ENCODE data around the gene IL20RA. TPM values are rescaled to one million over a fixed set of nuclear protein-coding genes. Genes with fewer than 3 reads are reported as not detected.
"Not testable (repeated sequence)": the region's sequence is repeated elsewhere in the genome, so short reads cannot be mapped to it uniquely, and the experiment has no call there.

The IL20RA gene
- total RNA-seq, 1 donor from 2014 or later: 9.9 TPM

- Histone ChIP-seq H3K36me3 (ENCODE audit: control insufficient read depth in 3 of 3, insufficient read depth in 3 of 3, low read length in 3 of 3) (no peaks in the 10 kb centered on the region), H3K9me3 (ENCODE audit: control insufficient read depth in 3 of 3, low read length in 3 of 3) (no peaks in the 10 kb centered on the region), H3K9ac (ENCODE audit: low read depth in 1 of 3, low read length in 3 of 3) (no peak overlapping the region), H3K27ac (ENCODE audit: low read depth, low read length) (no peak overlapping the region), H3K27me3 (ENCODE audit: control insufficient read depth in 3 of 3, insufficient read depth in 3 of 3, low read length in 3 of 3) (no peaks in the 10 kb centered on the region), H3K4me3 (ENCODE audit: low read length in 3 of 3) (no peak overlapping the region), H3K4me1 (ENCODE audit: control insufficient read depth in 3 of 3, insufficient read depth in 3 of 3, low read length in 3 of 3) (no peaks in the 10 kb centered on the region)
These were observed 35.9 kb upstream of the IL20RA start for GRCh38 chr6:137080711-137081110.

- Histone ChIP-seq H3K4me3 (ENCODE audit: low read length in 3 of 3) (no peak overlapping the region), H3K9ac (ENCODE audit: low read depth in 1 of 3, low read length in 3 of 3) (no peak overlapping the region), H3K36me3 (ENCODE audit: control insufficient read depth in 3 of 3, insufficient read depth in 3 of 3, low read length in 3 of 3) (no peaks in the 10 kb centered on the region), H3K9me3 (ENCODE audit: control insufficient read depth in 3 of 3, low read length in 3 of 3) (no peaks in the 10 kb centered on the region), H3K4me1 (ENCODE audit: control insufficient read depth in 3 of 3, insufficient read depth in 3 of 3, low read length in 3 of 3) (no peaks in the 10 kb centered on the region), H3K27me3 (ENCODE audit: control insufficient read depth in 3 of 3, insufficient read depth in 3 of 3, low read length in 3 of 3) (no peaks in the 10 kb centered on the region), H3K27ac (ENCODE audit: low read depth, low read length) (no peak overlapping the region)
These were observed 31.7 kb upstream of the IL20RA start for GRCh38 chr6:137076277-137077068.

- H3K9me3 ChIP-seq (ENCODE audit: control insufficient read depth in 3 of 3, low read length in 3 of 3); H3K4me1 ChIP-seq (ENCODE audit: control insufficient read depth in 3 of 3, insufficient read depth in 3 of 3, low read length in 3 of 3); H3K4me3 ChIP-seq (ENCODE audit: low read length in 3 of 3); H3K27ac ChIP-seq (ENCODE audit: low read depth, low read length); H3K9ac ChIP-seq (ENCODE audit: low read depth in 1 of 3, low read length in 3 of 3); H3K27me3 ChIP-seq (ENCODE audit: control insufficient read depth in 3 of 3, insufficient read depth in 3 of 3, low read length in 3 of 3); H3K36me3 ChIP-seq (ENCODE audit: control insufficient read depth in 3 of 3, insufficient read depth in 3 of 3, low read length in 3 of 3): not testable (repeated sequence)
These were observed 31.0 kb upstream of the IL20RA start for GRCh38 chr6:137075790-137076189.

GRCh38 chr6:137070303-137070702, 25.5 kb upstream of the IL20RA start:
- Histone ChIP-seq H3K4me1 (ENCODE audit: control insufficient read depth in 3 of 3, insufficient read depth in 3 of 3, low read length in 3 of 3) (no peaks in the 10 kb centered on the region), H3K36me3 (ENCODE audit: control insufficient read depth in 3 of 3, insufficient read depth in 3 of 3, low read length in 3 of 3) (no peaks in the 10 kb centered on the region), H3K4me3 (ENCODE audit: low read length in 3 of 3) (no peak overlapping the region), H3K27me3 (ENCODE audit: control insufficient read depth in 3 of 3, insufficient read depth in 3 of 3, low read length in 3 of 3) (peaks cover 0 to 6% (median 5%) of the 10 kb centered on the region in 3 donors), H3K27ac (ENCODE audit: low read depth, low read length) (no peak overlapping the region), H3K9ac (ENCODE audit: low read depth in 1 of 3, low read length in 3 of 3) (no peak overlapping the region), H3K9me3 (ENCODE audit: control insufficient read depth in 3 of 3, low read length in 3 of 3) (no peaks in the 10 kb centered on the region)

- no peak overlapping the region for H3K4me3 ChIP-seq (ENCODE audit: low read length in 3 of 3)
- no peaks in the 10 kb centered on the region for H3K9me3 ChIP-seq (ENCODE audit: control insufficient read depth in 3 of 3, low read length in 3 of 3)
- no peaks in the 10 kb centered on the region for H3K36me3 ChIP-seq (ENCODE audit: control insufficient read depth in 3 of 3, insufficient read depth in 3 of 3, low read length in 3 of 3)
- peaks cover 0 to 6% (median 5%) of the 10 kb centered on the region in 3 donors for H3K27me3 ChIP-seq (ENCODE audit: control insufficient read depth in 3 of 3, insufficient read depth in 3 of 3, low read length in 3 of 3)
- no peak overlapping the region for H3K9ac ChIP-seq (ENCODE audit: low read depth in 1 of 3, low read length in 3 of 3)
- H3K27ac ChIP-seq (ENCODE audit: low read depth, low read length): no peak overlapping the region
- H3K4me1 ChIP-seq (ENCODE audit: control insufficient read depth in 3 of 3, insufficient read depth in 3 of 3, low read length in 3 of 3): no peaks in the 10 kb centered on the region
These were observed 22.6 kb upstream of the IL20RA start for GRCh38 chr6:137067399-137067798.

GRCh38 chr6:137058037-137058436, 13.3 kb upstream of the IL20RA start:
- H3K27ac ChIP-seq (ENCODE audit: low read depth, low read length): no peak overlapping the region
- H3K4me3 ChIP-seq (ENCODE audit: low read length in 3 of 3): no peak overlapping the region
- no peaks in the 10 kb centered on the region for H3K36me3 ChIP-seq (ENCODE audit: control insufficient read depth in 3 of 3, insufficient read depth in 3 of 3, low read length in 3 of 3)
- no peaks in the 10 kb centered on the region for H3K27me3 ChIP-seq (ENCODE audit: control insufficient read depth in 3 of 3, insufficient read depth in 3 of 3, low read length in 3 of 3)
- H3K9ac ChIP-seq (ENCODE audit: low read depth in 1 of 3, low read length in 3 of 3): no peak overlapping the region
- no peaks in the 10 kb centered on the region for H3K4me1 ChIP-seq (ENCODE audit: control insufficient read depth in 3 of 3, insufficient read depth in 3 of 3, low read length in 3 of 3)
- H3K9me3 ChIP-seq (ENCODE audit: control insufficient read depth in 3 of 3, low read length in 3 of 3): no peaks in the 10 kb centered on the region

- H3K27me3 ChIP-seq (ENCODE audit: control insufficient read depth in 3 of 3, insufficient read depth in 3 of 3, low read length in 3 of 3): no peaks in the 10 kb centered on the region
- H3K4me3 ChIP-seq (ENCODE audit: low read length in 3 of 3): no peak overlapping the region
- no peaks in the 10 kb centered on the region for H3K4me1 ChIP-seq (ENCODE audit: control insufficient read depth in 3 of 3, insufficient read depth in 3 of 3, low read length in 3 of 3)
- H3K9ac ChIP-seq (ENCODE audit: low read depth in 1 of 3, low read length in 3 of 3): no peak overlapping the region
- H3K9me3 ChIP-seq (ENCODE audit: control insufficient read depth in 3 of 3, low read length in 3 of 3): no peaks in the 10 kb centered on the region
- no peak overlapping the region for H3K27ac ChIP-seq (ENCODE audit: low read depth, low read length)
- H3K36me3 ChIP-seq (ENCODE audit: control insufficient read depth in 3 of 3, insufficient read depth in 3 of 3, low read length in 3 of 3): no peaks in the 10 kb centered on the region
These were observed 11.5 kb upstream of the IL20RA start for GRCh38 chr6:137056121-137056880.

GRCh38 chr6:137051790-137052472, 7.2 kb upstream of the IL20RA start:
- Histone ChIP-seq H3K36me3 (ENCODE audit: control insufficient read depth in 3 of 3, insufficient read depth in 3 of 3, low read length in 3 of 3) (no peaks in the 10 kb centered on the region), H3K27me3 (ENCODE audit: control insufficient read depth in 3 of 3, insufficient read depth in 3 of 3, low read length in 3 of 3) (peaks cover 0 to 11% (median 6%) of the 10 kb centered on the region in 3 donors), H3K4me3 (ENCODE audit: low read length in 3 of 3) (no peak overlapping the region), H3K4me1 (ENCODE audit: control insufficient read depth in 3 of 3, insufficient read depth in 3 of 3, low read length in 3 of 3) (no peaks in the 10 kb centered on the region), H3K9me3 (ENCODE audit: control insufficient read depth in 3 of 3, low read length in 3 of 3) (no peaks in the 10 kb centered on the region), H3K27ac (ENCODE audit: low read depth, low read length) (no peak overlapping the region), H3K9ac (ENCODE audit: low read depth in 1 of 3, low read length in 3 of 3) (no peak overlapping the region)

GRCh38 chr6:137049095-137049494, 4.3 kb upstream of the IL20RA start:
- H3K4me3 ChIP-seq (ENCODE audit: low read length in 3 of 3): no peak overlapping the region
- H3K27ac ChIP-seq (ENCODE audit: low read depth, low read length): no peak overlapping the region
- H3K9ac ChIP-seq (ENCODE audit: low read depth in 1 of 3, low read length in 3 of 3): no peak overlapping the region
- no peaks in the 10 kb centered on the region for H3K9me3 ChIP-seq (ENCODE audit: control insufficient read depth in 3 of 3, low read length in 3 of 3)
- H3K4me1 ChIP-seq (ENCODE audit: control insufficient read depth in 3 of 3, insufficient read depth in 3 of 3, low read length in 3 of 3): peaks cover 2 to 4% (median 2%) of the 10 kb centered on the region in 3 donors
- H3K27me3 ChIP-seq (ENCODE audit: control insufficient read depth in 3 of 3, insufficient read depth in 3 of 3, low read length in 3 of 3): peaks cover 6 to 22% (median 17%) of the 10 kb centered on the region in 3 donors
- no peaks in the 10 kb centered on the region for H3K36me3 ChIP-seq (ENCODE audit: control insufficient read depth in 3 of 3, insufficient read depth in 3 of 3, low read length in 3 of 3)
